ENCODE measurements around the gene ARRB1.
"Not testable (repeated sequence)": the region's sequence is repeated elsewhere in the genome, so short reads cannot be mapped to it uniquely, and the experiment has no call there.

The ARRB1 gene

GRCh38 chr11:75371949-75372876, 20.8 kb upstream of the ARRB1 start:
- DNase-seq = peak; percentile 43 to 66 (median 44)

- DNase-seq = peak; percentile 86 to 87 (median 86)
Observed at GRCh38 chr11:75369560-75370255, 18.2 kb upstream of the ARRB1 start.

- not testable (repeated sequence) for DNase-seq
Observed at GRCh38 chr11:75366826-75367225, 15.4 kb upstream of the ARRB1 start.

GRCh38 chr11:75365711-75366181, 14.3 kb upstream of the ARRB1 start:
- DNase-seq = peak; percentile 75 to 92 (median 75)

GRCh38 chr11:75362285-75362684, 10.8 kb upstream of the ARRB1 start:
- DNase-seq = not testable (repeated sequence)

DNA sequence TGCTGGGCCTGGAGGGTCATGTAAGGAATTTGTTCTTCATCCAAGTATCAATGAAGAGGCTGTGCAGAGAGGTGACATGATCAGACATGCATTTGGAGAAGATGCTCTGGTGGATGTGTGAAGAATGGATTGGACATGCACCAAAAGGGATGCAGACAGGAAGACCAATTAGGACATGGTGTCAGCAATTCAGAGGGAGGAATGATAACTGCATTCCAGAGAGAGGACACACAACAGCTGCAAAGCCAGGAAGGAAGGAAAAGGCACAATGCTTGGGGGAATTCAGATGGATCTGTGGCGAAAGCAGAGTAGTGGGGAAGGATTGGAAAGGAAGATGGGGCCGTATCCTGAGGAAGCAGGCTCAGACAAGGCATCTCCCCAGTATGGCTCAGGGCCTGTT, 5.2 kb upstream of the ARRB1 start:
- DNase-seq = peak in 1 of 3 donors; percentile 0

DNA sequence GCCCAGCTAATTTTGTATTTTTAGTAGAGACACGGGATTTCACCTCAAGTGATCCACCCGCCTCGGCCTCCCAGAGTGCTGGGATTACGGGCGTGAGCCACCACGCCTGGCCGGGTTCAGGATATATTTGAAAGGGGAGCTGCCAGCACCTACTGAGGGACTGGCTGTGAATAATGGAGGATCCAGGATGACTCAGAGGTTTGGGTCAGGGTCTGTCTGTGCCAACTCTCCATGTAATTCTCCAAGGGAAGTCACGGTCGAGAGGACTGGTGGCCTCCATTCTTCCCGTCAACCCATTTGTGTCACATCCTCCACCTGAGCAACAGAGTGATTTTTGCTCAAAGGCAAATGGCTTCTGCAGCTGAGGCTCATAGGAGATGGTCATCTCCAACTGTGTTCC, 3.6 kb upstream of the ARRB1 start:
- peak in 1 of 3 donors; percentile 16 for DNase-seq

DNA sequence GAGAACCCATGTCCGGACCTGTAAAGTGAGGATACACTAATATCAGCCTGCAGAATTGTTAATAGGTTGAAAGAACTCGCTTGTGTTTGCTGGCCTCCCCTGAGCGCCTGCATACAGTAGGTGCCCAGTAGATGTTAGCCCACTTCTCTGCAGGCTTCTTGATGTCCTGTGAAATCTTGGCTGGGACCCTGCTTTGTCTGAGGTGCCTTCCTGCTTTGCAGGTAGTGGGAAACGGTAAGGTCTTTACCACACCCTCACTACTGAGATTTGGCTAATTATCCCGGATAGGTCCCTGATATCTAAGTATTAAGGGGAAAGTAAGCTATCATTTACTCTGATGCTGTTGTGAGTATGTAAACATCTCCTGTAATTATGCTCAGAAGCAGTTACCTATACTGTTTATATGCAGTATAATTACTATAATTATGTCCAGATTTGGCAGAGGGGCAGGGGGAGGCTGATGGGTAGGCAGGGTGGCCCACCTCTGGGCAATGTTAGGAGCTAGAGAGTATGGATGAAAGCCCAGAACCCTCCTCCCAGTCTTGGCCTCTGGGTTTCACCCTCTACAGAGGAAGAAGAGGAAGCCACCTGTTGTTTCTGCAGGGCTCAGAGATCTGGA, 1.2 kb upstream of the ARRB1 start:
- DNase-seq = peak in 1 of 3 donors; percentile 11

- peak; percentile 88 to 91 (median 88) for DNase-seq
Observed at GRCh38 chr11:75351791-75352587, 528 bp upstream of the ARRB1 start.

DNA sequence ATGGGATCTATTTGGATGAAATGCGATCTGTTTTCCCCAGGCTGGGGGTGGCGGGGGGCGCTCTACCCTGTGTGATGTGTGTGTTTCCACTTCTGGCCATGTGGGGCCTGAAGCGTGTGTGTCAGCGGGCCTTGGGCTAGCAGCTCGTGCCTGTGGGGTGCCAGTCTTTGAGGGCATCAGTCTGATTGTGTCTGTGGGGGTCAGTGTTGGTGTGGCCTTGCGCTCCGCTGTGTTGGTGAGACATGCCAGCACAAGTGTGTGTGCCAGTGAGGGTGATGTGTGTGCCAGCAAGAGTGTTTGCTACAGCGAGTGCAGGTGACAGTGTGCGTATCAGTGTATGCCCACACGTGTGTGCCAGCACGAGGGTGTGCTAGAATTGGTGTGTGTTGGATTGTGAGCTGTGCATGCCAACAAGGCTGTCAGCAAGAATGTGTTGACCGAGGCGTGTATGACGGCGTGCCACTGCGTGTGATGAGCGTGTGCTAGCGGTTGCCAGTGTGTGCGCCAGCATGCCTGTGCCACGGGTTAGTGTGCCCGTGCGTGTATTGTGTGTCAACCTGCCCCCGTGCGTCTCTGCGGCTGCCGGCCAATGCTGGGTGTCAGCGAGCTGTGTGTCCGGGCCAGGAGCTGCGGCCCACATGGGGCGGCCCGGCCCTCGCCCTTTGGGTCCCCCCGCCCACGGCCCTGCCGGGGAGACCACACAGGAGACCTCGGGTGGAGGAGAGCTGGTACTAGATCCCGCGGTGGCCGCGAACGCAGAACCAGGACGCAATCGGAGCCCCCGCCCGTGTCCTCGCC, 519 bp downstream of the ARRB1 start:
- peak; percentile 58 to 89 (median 64) for DNase-seq

DNA sequence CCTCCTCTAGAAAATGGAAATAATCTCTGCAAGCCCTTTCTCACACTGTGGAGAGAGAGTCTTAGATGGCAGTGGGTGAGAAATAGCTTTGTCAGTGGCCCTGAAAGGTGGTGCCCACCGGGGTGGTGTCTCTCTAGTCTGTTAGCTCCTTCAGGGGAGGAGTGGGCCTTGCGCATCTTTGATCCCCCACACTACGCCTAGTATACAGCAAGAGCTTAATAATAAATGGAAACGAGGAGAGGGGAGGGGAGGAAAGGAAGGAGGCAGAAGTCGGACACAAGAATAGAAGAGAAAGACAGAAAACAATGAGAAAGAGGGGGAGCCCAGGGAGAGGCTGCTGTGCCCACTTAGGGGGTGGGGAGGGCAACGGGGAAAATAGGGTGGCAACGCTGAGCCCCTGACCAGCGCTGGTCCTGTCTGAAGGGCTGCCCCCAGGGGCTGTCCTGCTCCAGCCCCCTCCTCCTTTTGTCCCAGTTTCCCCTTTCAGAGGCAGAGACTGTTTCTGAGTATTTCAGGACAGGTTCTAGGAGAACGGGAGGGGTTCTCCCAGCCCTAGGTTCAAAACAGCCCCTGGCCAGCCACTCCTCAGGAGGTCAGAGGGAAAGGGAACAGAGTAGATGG, 1.2 kb downstream of the ARRB1 start:
- DNase-seq = no peak

DNA sequence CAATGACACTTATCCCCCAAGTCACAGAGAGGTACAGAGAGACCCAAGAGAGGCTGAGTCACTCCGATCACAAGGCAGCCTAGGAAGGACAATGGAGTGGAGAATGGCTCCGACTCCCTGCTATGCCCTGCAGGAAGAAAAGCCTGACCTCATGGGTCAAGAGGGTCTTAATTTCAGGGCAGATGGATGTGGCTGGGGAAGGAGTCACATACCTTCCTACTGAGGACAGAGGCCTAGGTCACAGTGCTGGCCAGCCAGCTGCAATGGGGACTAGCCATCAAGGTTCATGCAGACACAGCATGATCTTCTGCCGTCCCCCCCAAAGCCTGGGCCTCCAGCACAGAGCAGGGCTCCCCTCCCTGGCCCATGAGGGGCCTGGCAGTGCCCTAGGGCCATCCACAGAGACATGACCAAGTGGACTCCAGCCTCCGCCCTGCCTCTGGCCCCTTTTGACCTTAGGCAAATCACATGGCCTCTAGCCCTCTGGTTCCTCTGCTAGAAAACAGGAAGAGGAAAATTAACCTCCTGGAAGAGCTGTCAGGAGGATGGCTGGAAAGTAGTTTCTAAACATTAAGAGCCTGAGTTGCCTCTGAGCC, 1.8 kb downstream of the ARRB1 start:
- peak; percentile 77 to 84 (median 82) for DNase-seq

GRCh38 chr11:75347781-75348566, 3.5 kb downstream of the ARRB1 start:
- peak in 2 of 3 donors; percentile 17 to 39 for DNase-seq

DNA sequence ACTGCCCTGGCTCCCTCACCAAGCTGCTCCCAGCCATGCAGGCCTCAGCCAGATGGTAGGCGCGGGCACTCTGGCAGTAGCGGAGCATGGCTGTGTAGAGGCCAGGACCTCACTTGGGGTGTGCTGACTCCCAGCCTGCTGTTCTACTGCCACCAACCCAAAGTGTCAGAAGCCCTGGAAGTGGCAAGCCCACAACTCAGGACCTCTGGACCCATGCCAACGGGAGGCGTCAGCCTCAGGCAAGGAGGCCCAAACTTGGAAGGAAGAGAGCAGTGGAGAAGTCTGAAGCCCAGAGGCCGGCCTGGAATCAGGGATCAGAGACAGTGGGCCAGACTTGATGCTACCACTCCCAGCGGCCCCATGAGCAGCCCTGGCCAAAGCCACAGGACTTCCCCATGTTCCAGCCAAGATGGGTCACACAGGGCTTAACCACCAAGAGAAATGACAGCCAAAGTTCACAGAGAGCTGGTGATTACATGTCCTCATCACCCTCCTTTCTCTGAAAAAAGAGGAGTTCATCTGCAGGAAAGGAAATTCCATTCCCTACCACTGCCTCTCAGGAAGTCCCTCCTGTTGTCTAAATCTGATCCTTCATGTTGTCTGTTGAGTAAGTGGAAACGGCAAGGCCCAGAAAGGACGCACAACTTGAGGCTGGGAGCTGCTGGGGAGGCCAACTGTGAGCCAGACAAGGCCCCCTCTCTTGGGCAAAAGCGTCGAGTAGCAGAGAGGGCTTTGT, 4.4 kb downstream of the ARRB1 start:
- DNase-seq = peak; percentile 86 to 94 (median 89)

DNA sequence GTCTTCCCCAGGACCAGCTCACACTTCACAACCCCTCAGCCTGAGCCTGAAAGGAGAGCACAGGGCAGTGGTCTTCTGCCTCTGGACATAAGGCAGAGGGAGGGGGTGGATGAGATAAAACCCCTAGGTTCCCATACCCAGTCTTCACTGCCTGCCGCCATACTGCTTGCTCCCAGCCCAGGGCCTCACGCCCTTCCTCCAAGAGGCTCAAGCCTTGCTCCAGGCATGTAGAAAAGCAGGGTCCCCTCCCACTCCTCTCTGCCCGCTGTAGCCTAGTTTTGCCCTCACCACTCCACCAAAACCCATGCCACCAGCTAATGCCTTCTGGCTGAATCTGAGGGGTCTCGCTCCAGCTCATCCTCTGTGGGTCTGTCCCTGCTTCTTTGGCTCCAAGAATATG, 5.2 kb downstream of the ARRB1 start:
- no peak for DNase-seq

GRCh38 chr11:75345455-75346160, 5.9 kb downstream of the ARRB1 start:
- DNase-seq = peak; percentile 87 to 96 (median 91)

- DNase-seq = peak in 1 of 3 donors; percentile 7
Observed at GRCh38 chr11:75344761-75345454, 6.6 kb downstream of the ARRB1 start.

- peak in 1 of 3 donors; percentile 15 for DNase-seq
Observed at GRCh38 chr11:75344186-75344585, 7.3 kb downstream of the ARRB1 start.
